ENCODE results near the gene YIPF5. TPM values are rescaled to one million over a fixed set of nuclear protein-coding genes. Genes with fewer than 3 reads are reported as not detected.

Gene YIPF5
- total RNA-seq (2014; rRNA removed; shearing (Covaris generic)), result 21.6 and 23.6 TPM in 2 replicates

GRCh38 chr5:144170276-144171024 is at the start of gene YIPF5, which contains the start of gene KCTD16:
YIPF5 (minus strand) TSS chr5:144170659; CDS start chr5:144169955, 704 bp downstream.
KCTD16 (plus strand) TSS chr5:144170873.

Small RNA genes lying within 50 kb of the gene (small RNA-seq; reads per million reads assigned to genes)
- not detected for gene RN7SL87P

Other genes with a start within 250 kb of the YIPF5 start
- 0.03 TPM in 1 of 2 replicates, not detected in the other for gene KCTD16, start 214 bp upstream of the YIPF5 start, total RNA-seq (2014; rRNA removed; shearing (Covaris generic))